NCI-H1092 treated with DMSO at 0.1 percent for 48 hours (cell line): ENCODE data around the gene NSUN3.

Source experiments
- DNase-seq: peaks from one replicate; lab custom pipeline; 2025; lab: John Stamatoyannopoulos, UW

NSUN3 gene

GRCh38 chr3:94130690-94131089 is 67.8 kb downstream of the NSUN3 start:
- DNase-seq = no peak

DNA sequence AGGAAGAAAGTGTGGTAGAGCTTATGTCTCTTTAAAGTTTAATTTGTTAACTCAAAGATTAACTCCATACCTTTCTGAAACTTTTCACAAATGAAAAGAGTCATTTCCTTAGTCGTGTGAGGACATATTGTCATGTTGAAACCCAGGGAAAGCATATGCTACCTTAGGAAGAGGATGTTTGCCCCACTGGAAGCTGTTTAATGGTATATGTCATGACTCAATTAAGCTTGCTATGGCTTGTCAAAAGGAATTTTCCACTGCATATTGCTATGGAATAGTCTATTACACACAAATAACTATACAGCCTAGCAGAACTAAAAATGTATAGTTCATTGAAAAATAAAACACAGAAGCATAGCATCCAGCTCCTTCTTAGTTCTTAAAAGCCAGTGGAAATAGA is 69.9 kb downstream of the NSUN3 start:
- DNase-seq = no peak

DNA sequence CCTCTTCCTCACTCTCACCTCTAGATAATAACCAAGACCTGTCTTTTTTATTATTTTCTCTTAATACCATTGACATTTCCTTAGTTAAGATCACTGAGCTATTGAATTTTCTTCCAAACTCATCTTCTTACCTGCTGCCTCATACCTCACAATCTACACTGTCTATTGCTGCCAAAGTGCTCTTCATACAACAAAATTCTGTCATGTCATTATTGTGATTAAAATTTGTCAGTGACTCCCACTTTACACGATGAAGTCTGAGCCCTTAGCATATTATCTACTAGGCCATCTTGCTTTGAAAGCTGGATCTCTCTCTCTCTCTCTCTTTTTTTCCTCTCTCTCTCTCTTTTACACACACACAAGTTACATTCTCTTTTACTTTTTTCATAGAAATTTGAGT is 73.3 kb downstream of the NSUN3 start:
- no peak for DNase-seq

- DNase-seq = no peak
Observed at GRCh38 chr3:94137377-94137776, 74.5 kb downstream of the NSUN3 start.

DNA sequence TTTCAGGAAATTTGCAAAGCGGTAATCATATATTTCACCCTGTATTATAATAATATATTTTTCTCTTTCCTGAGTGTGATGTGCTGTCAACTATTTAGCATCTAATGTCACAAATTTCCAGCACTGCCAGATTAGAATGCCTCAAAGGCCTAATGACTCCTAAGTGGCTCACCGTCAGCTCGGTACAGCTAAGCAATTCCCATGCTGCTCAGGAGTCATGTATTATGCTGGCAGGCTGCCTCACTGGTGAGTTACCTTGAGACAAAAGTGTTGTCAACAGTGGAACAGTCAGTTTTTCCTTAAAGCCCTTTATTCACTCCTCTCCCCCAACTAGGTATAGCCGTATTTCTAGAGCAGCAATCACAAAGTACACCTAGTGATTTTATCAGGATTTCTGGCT is 83.6 kb downstream of the NSUN3 start:
- DNase-seq = no peak

GRCh38 chr3:94147012-94147411 is 84.2 kb downstream of the NSUN3 start:
- no peak for DNase-seq

DNA sequence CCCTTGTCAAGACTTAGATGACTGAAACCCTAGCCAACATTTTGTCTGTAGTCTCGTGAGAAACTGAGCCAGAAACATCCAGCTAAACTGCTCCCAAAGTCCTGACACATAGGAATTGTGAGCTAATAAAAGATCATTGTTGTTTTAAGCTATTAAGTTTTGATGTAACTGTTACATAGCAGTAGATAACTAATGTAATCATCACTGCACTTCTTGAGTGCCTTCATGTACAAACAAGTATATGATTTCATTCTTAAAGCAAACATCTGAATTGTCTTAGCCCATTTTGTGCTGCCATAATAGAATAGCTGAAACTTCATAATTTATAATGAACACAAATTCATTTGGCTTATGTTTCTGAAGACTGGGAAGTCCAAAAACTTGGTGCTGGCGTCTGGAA is 87.3 kb downstream of the NSUN3 start:
- no peak for DNase-seq

- no peak for DNase-seq
Observed at GRCh38 chr3:94156626-94157025, 93.8 kb downstream of the NSUN3 start.

DNA sequence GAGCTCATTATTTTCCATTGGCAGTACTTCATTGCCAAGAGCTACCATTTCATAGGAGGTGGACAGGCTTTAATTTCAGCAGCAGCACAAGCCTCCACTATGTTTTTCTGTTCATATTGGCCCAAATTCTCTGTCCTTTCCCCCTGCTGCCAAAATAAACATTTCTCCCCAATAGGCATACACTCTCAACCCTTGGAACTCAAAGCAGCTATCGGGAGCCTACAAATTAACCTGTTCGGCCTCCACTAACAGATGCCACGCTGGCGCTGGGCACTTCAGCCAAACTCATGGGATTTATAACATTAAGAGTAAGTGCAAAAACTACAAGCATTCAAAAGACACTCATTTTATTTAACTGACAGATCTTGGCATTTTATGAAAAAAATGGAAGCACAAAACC is 95.7 kb downstream of the NSUN3 start:
- DNase-seq = no peak

- no peak for DNase-seq
Observed at GRCh38 chr3:94159062-94159828, 96.4 kb downstream of the NSUN3 start.

GRCh38 chr3:94162700-94163099 is 99.8 kb downstream of the NSUN3 start:
- no peak for DNase-seq

- DNase-seq = no peak
Observed at GRCh38 chr3:94167346-94167745, 104.5 kb downstream of the NSUN3 start.

GRCh38 chr3:94167796-94168195 is 104.9 kb downstream of the NSUN3 start:
- DNase-seq = no peak

- DNase-seq = no peak
Observed at GRCh38 chr3:94171954-94172353, 109.1 kb downstream of the NSUN3 start.

GRCh38 chr3:94172695-94173310 is 109.9 kb downstream of the NSUN3 start:
- no peak for DNase-seq

DNA sequence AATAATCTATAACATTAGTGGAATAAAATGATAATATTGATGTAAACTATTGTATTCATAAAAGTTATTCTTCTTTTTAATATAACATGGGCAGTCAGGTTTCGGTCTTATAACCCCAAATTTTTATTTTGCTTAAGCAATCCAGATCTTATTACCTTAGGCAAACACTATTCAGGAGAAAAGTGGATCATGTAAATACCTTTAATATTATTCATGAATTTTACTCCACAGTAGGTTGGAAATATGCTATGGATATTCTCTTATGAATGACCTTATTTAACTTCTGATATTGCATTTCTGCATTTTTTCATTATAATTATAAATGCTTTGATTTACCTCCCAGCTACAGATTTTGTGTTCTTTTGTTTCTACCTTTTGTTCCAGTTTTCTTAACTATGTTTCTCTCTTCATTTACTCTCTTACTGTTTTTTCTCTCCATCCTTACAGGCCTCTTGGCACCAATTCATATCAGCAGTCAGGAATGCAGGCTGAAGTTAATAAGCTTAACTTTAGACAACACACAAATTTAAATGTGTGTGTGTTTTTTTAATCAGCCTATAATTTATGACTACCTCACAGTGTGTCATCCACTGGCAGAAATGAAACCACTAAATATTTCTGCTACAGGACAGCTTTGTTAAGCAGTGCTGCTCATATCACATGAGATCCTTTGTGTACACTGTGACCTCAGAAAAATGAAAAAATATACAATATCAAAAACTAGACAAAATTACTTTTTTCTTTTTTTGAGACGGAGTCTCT is 111.0 kb downstream of the NSUN3 start:
- no peak for DNase-seq

DNA sequence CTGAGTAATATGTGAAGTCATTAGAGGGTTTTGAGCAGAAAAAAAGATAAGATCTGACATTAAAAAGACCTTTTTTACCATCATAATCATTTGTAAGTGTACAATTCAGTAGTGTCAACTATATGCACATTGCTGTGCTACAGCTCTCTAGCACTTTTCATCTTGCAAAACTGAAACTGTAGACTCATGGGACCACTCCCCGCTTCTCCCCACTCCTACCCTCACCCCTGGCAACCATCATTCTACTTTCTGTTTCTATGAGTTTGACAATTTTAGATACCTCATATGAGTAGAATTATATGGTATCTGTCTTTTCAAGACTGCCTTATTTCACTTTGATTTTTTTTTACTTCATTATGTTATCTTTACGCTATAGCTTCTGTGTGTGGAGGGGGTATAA is 112.8 kb downstream of the NSUN3 start:
- DNase-seq = no peak

GRCh38 chr3:94176988-94177745 is 114.3 kb downstream of the NSUN3 start:
- no peak for DNase-seq
